SK-N-DZ (cell line): ENCODE measurements around the gene NCOR1.
"Not testable (repeated sequence)": the region's sequence is repeated elsewhere in the genome, so short reads cannot be mapped to it uniquely, and the experiment has no call there.

ENCODE experiments used
- DNase-seq: peaks from one replicate; pipeline ENCODE4 v3.0.0-alpha.2; 2015; ENCODE audit warnings: low spot score

Gene NCOR1

GRCh38 chr17:16215002-16215272 is 397 bp downstream of the NCOR1 start:
- peak; percentile 65 for DNase-seq

- no peak for DNase-seq
These were observed 938 bp downstream of the NCOR1 start for GRCh38 chr17:16214190-16215001.

GRCh38 chr17:16212793-16213192 is 2.5 kb downstream of the NCOR1 start:
- no peak for DNase-seq

- no peak for DNase-seq
These were observed 3.7 kb downstream of the NCOR1 start for GRCh38 chr17:16211590-16211989.

- DNase-seq, result not testable (repeated sequence)
These were observed 10.6 kb downstream of the NCOR1 start for GRCh38 chr17:16204763-16205162.

- not testable (repeated sequence) for DNase-seq
These were observed 12.5 kb downstream of the NCOR1 start for GRCh38 chr17:16202554-16203500.

GRCh38 chr17:16201693-16202131 is 13.6 kb downstream of the NCOR1 start:
- not testable (repeated sequence) for DNase-seq

- DNase-seq, result no peak
These were observed 16.2 kb downstream of the NCOR1 start for GRCh38 chr17:16199093-16199492.

GRCh38 chr17:16197276-16197675 is 18.1 kb downstream of the NCOR1 start:
- DNase-seq, result no peak

GRCh38 chr17:16194307-16194835 is 21.0 kb downstream of the NCOR1 start:
- not testable (repeated sequence) for DNase-seq

GRCh38 chr17:16191604-16192003 is 23.7 kb downstream of the NCOR1 start:
- no peak for DNase-seq

- no peak for DNase-seq
These were observed 24.5 kb downstream of the NCOR1 start for GRCh38 chr17:16190703-16191360.

GRCh38 chr17:16189791-16190348 is 25.5 kb downstream of the NCOR1 start:
- DNase-seq, result no peak

- no peak for DNase-seq
These were observed 27.7 kb downstream of the NCOR1 start for GRCh38 chr17:16187642-16188041.

GRCh38 chr17:16181581-16181980 is 33.8 kb downstream of the NCOR1 start:
- no peak for DNase-seq

GRCh38 chr17:16178836-16179235 is 36.5 kb downstream of the NCOR1 start:
- no peak for DNase-seq

GRCh38 chr17:16171613-16172012 is 43.7 kb downstream of the NCOR1 start:
- DNase-seq, result no peak

GRCh38 chr17:16166766-16167165 is 48.6 kb downstream of the NCOR1 start:
- not testable (repeated sequence) for DNase-seq

GRCh38 chr17:16158714-16159113 is 56.6 kb downstream of the NCOR1 start:
- DNase-seq, result no peak

GRCh38 chr17:16155536-16155935 is 59.8 kb downstream of the NCOR1 start:
- no peak for DNase-seq

GRCh38 chr17:16152326-16152725 is 63.0 kb downstream of the NCOR1 start:
- DNase-seq, result not testable (repeated sequence)
